SK-N-SH (cell line): ENCODE data around the gene SUN5. TPM values are rescaled to one million over a fixed set of nuclear protein-coding genes. Genes with fewer than 3 reads are reported as not detected.

Experiments
- CTCF ChIA-PET: fragments of 300-600, 350-600 bp; formaldehyde crosslinking; extraction: SDS; loops from one replicate; lab custom pipeline; 2021; lab: Yijun Ruan, JAX
- POLR2A ChIA-PET: fragments of 350-600 bp; sonication (Branson Sonifier 250); formaldehyde crosslinking; extraction: SDS; loops from one replicate; lab custom pipeline; 2020; ENCODE audit warnings: antibody characterized with exemption, inconsistent platforms; lab: Yijun Ruan, JAX
- DNase-seq: peaks from one replicate; pipeline ENCODE4 v3.0.0; 2012
- H2AFZ ChIP-seq: fragments of 200-600 bp; sonication (generic); 2 replicates; pipeline ENCODE4 v1.8.1; 2016; ENCODE audit warnings: antibody characterized with exemption, mild to moderate bottlenecking, low read depth
- H3F3A ChIP-seq: fragments of 200-600 bp; sonication (generic); replicated peaks from 2 replicates; pipeline ENCODE3; 2016; ENCODE audit warnings: antibody characterized with exemption, mild to moderate bottlenecking; ENCODE audit not compliant: insufficient read depth
- H3K27ac ChIP-seq, 2 experiments: fragments of 200-500 bp in 1 of 2; fragments of 200-600 bp in 1 of 2; sonication (Bioruptor generic) in 1 of 2; sonication (generic), shearing (Covaris generic) in 1 of 2; 2 replicates each; pipeline versions ENCODE4 v1.5.1 to v1.6.1; 2014 to 2016; ENCODE audit warnings: low read depth in 2 of 2, inconsistent platforms in 1 of 2, low read length in 1 of 2, mild to moderate bottlenecking in 1 of 2, mixed read lengths in 1 of 2
- H3K27me3 ChIP-seq: fragments of 200-600 bp; sonication (generic), shearing (Covaris generic); 2 replicates; pipeline ENCODE4 v1.6.1; 2016; ENCODE audit warnings: mixed run types; ENCODE audit not compliant: insufficient read depth
- H3K36me3 ChIP-seq, 2 experiments: fragments of 200-500 bp in 1 of 2; fragments of 200-600 bp in 1 of 2; sonication (Bioruptor generic) in 1 of 2; sonication (generic) in 1 of 2; replicated peaks in 1 of 2; 2 replicates each; pipeline versions ENCODE3 to v1.5.1; 2014 to 2016; ENCODE audit warnings: low read length in 1 of 2, mild to moderate bottlenecking in 1 of 2; ENCODE audit not compliant: insufficient read depth in 2 of 2, control insufficient read depth in 1 of 2
- H3K4me1 ChIP-seq, 2 experiments: fragments of 200-500 bp in 1 of 2; fragments of 200-600 bp in 1 of 2; sonication (Bioruptor generic) in 1 of 2; sonication (generic), shearing (Covaris generic) in 1 of 2; 2 replicates each; pipeline versions ENCODE4 v1.5.1 to v1.6.1; 2014 to 2016; ENCODE audit warnings: low read depth in 1 of 2, low read length in 1 of 2, mixed run types in 1 of 2; ENCODE audit not compliant: insufficient read depth in 2 of 2, control insufficient read depth in 1 of 2
- H3K4me2 ChIP-seq: fragments of 200-600 bp; sonication (generic), shearing (Covaris generic); 2 replicates; pipeline ENCODE4 v1.6.1; 2017; ENCODE audit warnings: mixed run types
- H3K4me3 ChIP-seq, 2 experiments: fragments of 200-500 bp in 1 of 2; fragments of 200-600 bp in 1 of 2; sonication (Bioruptor generic) in 1 of 2; sonication (generic), shearing (Covaris generic) in 1 of 2; 2 replicates each; pipeline versions ENCODE4 v1.5.1 to v1.8.1; 2014 to 2016; ENCODE audit warnings: low read depth in 2 of 2, inconsistent platforms in 1 of 2, low read length in 1 of 2, mild to moderate bottlenecking in 1 of 2, mixed read lengths in 1 of 2, moderate library complexity in 1 of 2
- H3K79me2 ChIP-seq: fragments of 200-600 bp; sonication (generic); 2 replicates; pipeline ENCODE4 v1.8.1; 2017; ENCODE audit warnings: mild to moderate bottlenecking; ENCODE audit not compliant: insufficient read depth
- H3K9ac ChIP-seq: fragments of 200-600 bp; sonication (generic); 2 replicates; pipeline ENCODE4 v1.6.1; 2017; ENCODE audit warnings: mixed run types
- H3K9me2 ChIP-seq: fragments of 200-600 bp; sonication (generic); 2 replicates; pipeline ENCODE4 v1.6.1; 2017; ENCODE audit warnings: mixed run types
- H3K9me3 ChIP-seq: fragments of 200-600 bp; sonication (generic); 2 replicates; pipeline ENCODE4 v1.6.1; 2017; ENCODE audit warnings: mixed run types, mild to moderate bottlenecking, moderate library complexity
- H4K20me1 ChIP-seq: fragments of 200-600 bp; sonication (generic); 2 replicates; pipeline ENCODE4 v1.6.1; 2017; ENCODE audit warnings: mild to moderate bottlenecking, mixed run types; ENCODE audit not compliant: insufficient read depth
- CHD2 ChIP-seq: fragments of 150-350 bp; IDR thresholded peaks from 2 replicates; pipeline ENCODE4 v1.6.1; 2018; ENCODE audit warnings: low read length; ENCODE audit not compliant: partially characterized antibody
- EZH2phosphoT487 ChIP-seq: fragments of 200-600 bp; sonication (generic); IDR thresholded peaks from 2 replicates; pipeline ENCODE4 v1.6.1; 2017; ENCODE audit warnings: low read depth, mixed run types, mild to moderate bottlenecking, antibody characterized with exemption, moderate library complexity, borderline replicate concordance
- FOSL2 ChIP-seq: IDR thresholded peaks from 2 replicates; pipeline ENCODE4 v1.4.0; 2012; ENCODE audit warnings: low read depth, mild to moderate bottlenecking, moderate library complexity, borderline replicate concordance
- FOXJ3 ChIP-seq: sonication (generic); formaldehyde crosslinking; IDR thresholded peaks from 2 replicates; pipeline ENCODE4 v1.5.1; 2020; ENCODE audit warnings: mild to moderate bottlenecking, missing genetic modification reagents
- GABPA ChIP-seq: IDR thresholded peaks from 2 replicates; pipeline ENCODE4 v1.4.0; 2012; ENCODE audit warnings: low read depth, mild to moderate bottlenecking
- MXI1 ChIP-seq: IDR thresholded peaks from 2 replicates; pipeline ENCODE4 v1.6.1; 2012; ENCODE audit warnings: mild to moderate bottlenecking, low read depth, low read length, improper control_type of control experiment
- RAD21 ChIP-seq: IDR thresholded peaks from 2 replicates; pipeline ENCODE4 v1.6.1; 2012; ENCODE audit warnings: mild to moderate bottlenecking, low read length
- REST ChIP-seq: IDR thresholded peaks from 2 replicates; pipeline ENCODE4 v1.6.1; 2012; ENCODE audit warnings: mild to moderate bottlenecking, low read depth, low read length, moderate library complexity
- SIN3A ChIP-seq: IDR thresholded peaks from 2 replicates; pipeline ENCODE4 v1.6.1; 2012; ENCODE audit warnings: low read depth, mild to moderate bottlenecking, low read length, moderate library complexity, borderline replicate concordance
- USF1 ChIP-seq: IDR thresholded peaks from 2 replicates; pipeline ENCODE4 v1.4.0; 2012; ENCODE audit warnings: low read depth, borderline replicate concordance
- YY1 ChIP-seq: IDR thresholded peaks from 2 replicates; pipeline ENCODE4 v1.4.0; 2012; ENCODE audit warnings: low read depth, mild to moderate bottlenecking
- WGBS: methylation state at CpG from one replicate; pipeline ENCODE4 v1.1.6; 2017; ENCODE audit warnings: low lambda C conversion rate; 5-methylcytosine and 5-hydroxymethylcytosine counted together
- polyA plus RNA-seq, 3 experiments: library from polyadenylated mRNA; depleted of rRNA; stranded (reverse); fragments of >200 nt; gene quantifications; 2 replicates each; pipeline ENCODE4 v1.2.3, GENCODE V29; 2012
- TF ChIP-seq, protein P1 (sequence below): IDR thresholded peaks from 2 replicates; pipeline ENCODE4; 2012
- TF ChIP-seq, protein P2 (sequence below): IDR thresholded peaks from 2 replicates; pipeline ENCODE4 v1.4.0; 2012; ENCODE audit warnings: low read depth

The SUN5 gene
- polyA plus RNA-seq, 1 of the 3 experiments (the other 2 are of a cell fraction): not detected

DNA sequence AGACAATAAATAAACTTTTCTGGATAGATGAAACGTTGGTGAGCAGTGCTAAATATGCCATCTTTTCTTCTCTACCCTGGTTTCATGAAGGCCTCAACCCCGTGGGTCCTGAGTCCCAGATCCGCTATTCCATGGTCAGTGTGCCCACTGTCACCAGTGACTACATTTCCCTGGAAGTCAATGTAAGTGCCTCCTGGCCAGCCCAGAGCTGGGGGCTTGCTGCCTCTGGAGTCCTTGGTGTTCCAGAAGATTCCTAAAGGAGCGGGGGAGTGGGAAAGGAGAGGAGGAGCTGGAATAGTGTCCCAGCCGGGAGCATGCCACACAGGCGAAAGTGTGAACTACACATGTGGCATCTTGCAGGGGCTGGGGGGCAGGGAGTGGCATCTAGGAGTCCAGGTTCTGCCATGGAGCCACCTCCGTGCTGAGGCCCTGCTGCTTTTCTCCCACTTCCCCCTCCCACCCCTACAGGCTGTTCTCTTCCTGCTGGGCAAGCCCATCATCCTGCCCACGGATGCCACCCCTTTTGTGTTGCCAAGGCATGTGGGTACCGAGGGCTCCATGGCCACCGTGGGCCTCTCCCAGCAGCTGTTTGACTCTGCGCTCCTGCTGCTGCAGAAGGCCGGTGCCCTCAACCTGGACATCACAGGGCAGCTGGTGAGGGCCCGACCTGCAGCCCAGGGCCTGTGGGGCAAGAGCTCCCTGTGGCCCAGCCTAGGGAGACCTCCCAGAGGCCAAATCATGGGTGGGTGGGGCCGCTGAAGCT lies 14.1 kb upstream of the SUN5 start:
- H3K9me3 ChIP-seq: no peaks in the 10 kb centered on the region
- no peaks in the 10 kb centered on the region for H3K79me2 ChIP-seq
- H3K4me3 ChIP-seq: no peak overlapping the region
- H3K4me2 ChIP-seq: no peak overlapping the region
- H3K4me1 ChIP-seq: no peaks in the 10 kb centered on the region
- POLR2A ChIA-PET: no interaction called here
- H3K9ac ChIP-seq: no peak overlapping the region
- H3K27me3 ChIP-seq: peaks cover 48% of the 10 kb centered on the region
- TF ChIP-seq, protein P1, sequence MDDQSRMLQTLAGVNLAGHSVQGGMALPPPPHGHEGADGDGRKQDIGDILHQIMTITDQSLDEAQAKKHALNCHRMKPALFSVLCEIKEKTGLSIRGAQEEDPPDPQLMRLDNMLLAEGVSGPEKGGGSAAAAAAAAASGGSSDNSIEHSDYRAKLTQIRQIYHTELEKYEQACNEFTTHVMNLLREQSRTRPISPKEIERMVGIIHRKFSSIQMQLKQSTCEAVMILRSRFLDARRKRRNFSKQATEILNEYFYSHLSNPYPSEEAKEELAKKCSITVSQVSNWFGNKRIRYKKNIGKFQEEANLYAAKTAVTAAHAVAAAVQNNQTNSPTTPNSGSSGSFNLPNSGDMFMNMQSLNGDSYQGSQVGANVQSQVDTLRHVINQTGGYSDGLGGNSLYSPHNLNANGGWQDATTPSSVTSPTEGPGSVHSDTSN: no peak
- TF ChIP-seq USF1 (no peak), CHD2 (no peak)
- TF ChIP-seq, all 33 proteins: peak for 0
- Histone ChIP-seq H3F3A (no peaks in the 10 kb centered on the region), H3K27ac (no peak overlapping the region), H3K36me3 (no peaks in the 10 kb centered on the region), H2AFZ (no peak overlapping the region), H3K9me2 (no peaks in the 10 kb centered on the region), H4K20me1 (no peaks in the 10 kb centered on the region)
- CTCF ChIA-PET: interaction anchor here (0.8 to 1.0 kb wide), 2 partner anchors 13 to 17 kb away, joined by 3 read pairs; no protein-coding TSS in a partner anchor
- DNase-seq: no peak
- WGBS: 22% methylated on average over 8 of the region's 14 CpGs

- Histone ChIP-seq H4K20me1 (no peaks in the 10 kb centered on the region), H3K4me3 (no peak overlapping the region), H3K79me2 (no peaks in the 10 kb centered on the region), H3K9me3 (no peaks in the 10 kb centered on the region), H3K27ac (no peak overlapping the region), H3K27me3 (peaks cover 56% of the 10 kb centered on the region), H3K4me1 (no peaks in the 10 kb centered on the region), H3K36me3 (no peaks in the 10 kb centered on the region), H3K4me2 (no peak overlapping the region), H3K9me2 (no peaks in the 10 kb centered on the region), H2AFZ (no peak overlapping the region), H3F3A (no peaks in the 10 kb centered on the region), H3K9ac (no peak overlapping the region)
- ChIA-PET CTCF (no interaction called here), POLR2A (no interaction called here)
- no peak for DNase-seq
- TF ChIP-seq FOXJ3 (CRISPR knock-in tag) (no peak), RAD21 (no peak)
- 25% methylated on average over 7 of the region's 7 CpGs for WGBS
Measured at GRCh38 chr20:33017542-33017941, 13.3 kb upstream of the SUN5 start.

DNA sequence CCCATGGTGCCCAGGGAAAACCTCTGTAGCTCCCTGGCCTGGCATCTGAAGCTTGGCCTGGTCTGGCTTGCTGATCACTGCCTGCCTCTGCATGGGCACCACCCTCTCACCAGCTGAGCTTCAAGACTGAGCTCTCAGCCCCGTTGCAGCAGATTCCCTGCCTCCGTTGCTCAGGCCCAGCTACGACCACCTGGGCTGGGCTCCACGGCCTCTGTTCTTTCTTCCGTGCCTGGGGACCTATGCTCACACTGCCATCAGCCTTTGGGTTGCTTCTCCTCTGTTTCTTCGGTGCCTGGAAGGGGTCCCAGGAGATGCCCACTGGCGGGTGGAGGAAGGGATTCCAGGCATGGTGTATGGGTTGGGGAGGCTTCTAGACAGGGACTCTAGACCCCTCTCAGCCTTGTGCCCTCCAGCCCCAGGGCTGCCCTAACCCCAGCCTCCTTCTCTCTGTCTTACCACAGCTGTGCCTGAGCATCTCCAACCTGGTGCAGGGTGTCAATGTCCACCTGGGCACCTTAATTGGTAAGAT lies 12.4 kb upstream of the SUN5 start:
- H4K20me1 ChIP-seq: no peaks in the 10 kb centered on the region
- H3K4me3 ChIP-seq: no peak overlapping the region
- H3K4me1 ChIP-seq: no peaks in the 10 kb centered on the region
- H3K36me3 ChIP-seq: no peaks in the 10 kb centered on the region
- no peak overlapping the region for H3K27ac ChIP-seq
- no peaks in the 10 kb centered on the region for H3K9me3 ChIP-seq
- DNase-seq: no peak
- no peak overlapping the region for H2AFZ ChIP-seq
- no peaks in the 10 kb centered on the region for H3K9me2 ChIP-seq
- 8% methylated on average over 6 of the region's 7 CpGs for WGBS
- POLR2A ChIA-PET: no interaction called here
- H3K79me2 ChIP-seq: no peaks in the 10 kb centered on the region
- peaks cover 65% of the 10 kb centered on the region for H3K27me3 ChIP-seq
- H3K9ac ChIP-seq: no peak overlapping the region
- H3K4me2 ChIP-seq: no peak overlapping the region
- no peaks in the 10 kb centered on the region for H3F3A ChIP-seq
- CTCF ChIA-PET: interaction anchor here (1.0 to 1.5 kb wide), 2 partner anchors 11 to 71 kb away, joined by 3 to 5 read pairs; no protein-coding TSS in a partner anchor
- TF ChIP-seq, protein P1: no peak
- TF ChIP-seq YY1 (no peak), GABPA (no peak), EZH2phosphoT487 (no peak), MXI1 (no peak), SIN3A (no peak), FOSL2 (no peak), REST (no peak)
- TF ChIP-seq, protein P2, sequence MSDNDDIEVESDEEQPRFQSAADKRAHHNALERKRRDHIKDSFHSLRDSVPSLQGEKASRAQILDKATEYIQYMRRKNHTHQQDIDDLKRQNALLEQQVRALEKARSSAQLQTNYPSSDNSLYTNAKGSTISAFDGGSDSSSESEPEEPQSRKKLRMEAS: no peak
